Fibroblast of skin of right quadriceps (primary cell): Measurements from ENCODE around the gene PLPP1.
A peak's percentile ranks its signal among the peaks of the same experiment; 100 is the strongest.

ENCODE experiments used
- DNase-seq: peaks from one replicate; pipeline ENCODE4 v3.0.0-alpha.2; 2013

Gene PLPP1

GRCh38 chr5:55534436-55535198 lies at the start of gene PLPP1:
Gene PLPP1 (minus strand): TSS chr5:55534964. CDS start chr5:55534629, 335 bp downstream.
- DNase-seq = peak; percentile 87

GRCh38 chr5:55583578-55583977 lies 48.8 kb upstream of the PLPP1 start:
- DNase-seq = no peak

- no peak for DNase-seq
These were observed 47.5 kb upstream of the PLPP1 start for GRCh38 chr5:55582256-55582655.

- DNase-seq = no peak
These were observed 45.3 kb upstream of the PLPP1 start for GRCh38 chr5:55580042-55580441.

- DNase-seq = no peak
These were observed 44.0 kb upstream of the PLPP1 start for GRCh38 chr5:55578771-55579170.

GRCh38 chr5:55577353-55578060 lies 42.7 kb upstream of the PLPP1 start:
- DNase-seq = no peak

GRCh38 chr5:55576661-55577060 lies 41.9 kb upstream of the PLPP1 start:
- DNase-seq = no peak

GRCh38 chr5:55575815-55576583 lies 41.2 kb upstream of the PLPP1 start:
- no peak for DNase-seq

- no peak for DNase-seq
These were observed 37.8 kb upstream of the PLPP1 start for GRCh38 chr5:55572600-55572999.

GRCh38 chr5:55572020-55572419 lies 37.3 kb upstream of the PLPP1 start:
- DNase-seq = no peak

- DNase-seq = no peak
These were observed 35.8 kb upstream of the PLPP1 start for GRCh38 chr5:55570570-55570969.

- peak; percentile 78 for DNase-seq
These were observed 35.3 kb upstream of the PLPP1 start for GRCh38 chr5:55570026-55570425.

- no peak for DNase-seq
These were observed 34.7 kb upstream of the PLPP1 start for GRCh38 chr5:55569513-55569865.

GRCh38 chr5:55568654-55569512 lies 34.1 kb upstream of the PLPP1 start:
- peak; percentile 58 for DNase-seq

- peak; percentile 29 for DNase-seq
These were observed 30.0 kb upstream of the PLPP1 start for GRCh38 chr5:55564721-55565120.

GRCh38 chr5:55558484-55558883 lies 23.7 kb upstream of the PLPP1 start:
- DNase-seq = no peak

GRCh38 chr5:55557123-55557522 lies 22.4 kb upstream of the PLPP1 start:
- no peak for DNase-seq

- DNase-seq = no peak
These were observed 19.9 kb upstream of the PLPP1 start for GRCh38 chr5:55554585-55555202.

GRCh38 chr5:55551904-55552303 lies 17.1 kb upstream of the PLPP1 start:
- no peak for DNase-seq

GRCh38 chr5:55551358-55551757 lies 16.6 kb upstream of the PLPP1 start:
- no peak for DNase-seq

GRCh38 chr5:55547781-55548180 lies 13.0 kb upstream of the PLPP1 start:
- no peak for DNase-seq

- DNase-seq = no peak
These were observed 12.2 kb upstream of the PLPP1 start for GRCh38 chr5:55546947-55547346.
